ENCODE results near the gene METRN.

DNA sequence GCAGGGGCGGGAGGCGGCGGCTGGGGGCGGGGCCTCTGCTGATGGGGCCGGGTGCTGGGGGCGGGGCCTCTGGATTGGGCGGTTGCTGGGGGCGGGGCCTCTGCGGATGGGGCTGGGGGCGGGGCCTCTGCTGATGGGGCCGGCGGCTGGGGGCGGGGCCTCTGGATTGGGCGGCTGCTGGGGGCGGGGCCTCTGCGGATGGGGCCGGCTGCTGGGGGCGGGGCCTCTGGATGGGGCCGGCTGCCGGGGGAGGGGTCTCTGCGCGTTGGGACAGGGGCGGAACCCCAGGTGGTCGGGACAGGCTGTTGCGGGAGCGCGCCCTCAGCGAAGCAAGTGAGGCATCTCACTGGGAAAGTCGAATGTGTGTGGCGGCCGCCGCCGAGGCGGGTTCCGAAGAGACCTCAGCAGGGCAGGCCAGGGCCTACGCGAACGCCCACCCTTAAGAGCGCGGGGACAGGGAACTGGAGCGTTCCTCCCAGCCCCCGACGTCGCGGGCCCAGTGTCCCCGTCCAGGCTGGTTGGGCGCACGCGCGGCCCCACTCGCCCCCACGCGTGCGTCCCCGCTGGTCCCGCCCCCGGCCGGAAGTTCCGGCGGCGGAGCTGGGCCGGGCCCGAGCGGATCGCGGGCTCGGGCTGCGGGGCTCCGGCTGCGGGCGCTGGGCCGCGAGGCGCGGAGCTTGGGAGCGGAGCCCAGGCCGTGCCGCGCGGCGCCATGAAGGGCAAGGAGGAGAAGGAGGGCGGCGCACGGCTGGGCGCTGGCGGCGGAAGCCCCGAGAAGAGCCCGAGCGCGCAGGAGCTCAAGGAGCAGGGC is 34.9 kb upstream of the METRN start, which contains the start of gene STUB1:
- peak; percentile 84; the same call in 1 of the 2 replicates for TF ChIP-seq POLR2A (IDR thresholded peaks at IDR 0.05; ENCODE audit: low read depth, low read length)
- TF ChIP-seq POLR2AphosphoS5 (IDR thresholded peaks at IDR 0.05; ENCODE audit: low read depth, low read length) = 0 out of 2 replicates have a peak, but pooled peaks have one; percentile 43
- no peak; the same call in 1 of the 2 replicates for TF ChIP-seq TAF1 (IDR thresholded peaks at IDR 0.05; ENCODE audit: borderline replicate concordance, low read depth, low read length)

Measured in GM12892 (cell line).